DOHH2 (cell line): ENCODE data around the gene GRIA3.

Experiments used
- EZH2phosphoT487 ChIP-seq: fragments of 200-600 bp; sonication (generic); IDR thresholded peaks from 2 replicates; pipeline ENCODE4 v1.6.1; 2017; ENCODE audit warnings: borderline replicate concordance, mild to moderate bottlenecking, antibody characterized with exemption, low read length, moderate library complexity, mixed read lengths
- TF ChIP-seq, protein P1 (sequence below): fragments of 200-600 bp; sonication (generic); IDR thresholded peaks from one replicate; pipeline ENCODE4 v1.5.1; 2014; ENCODE audit warnings: antibody characterized with exemption, mild to moderate bottlenecking, low read depth, low read length; ENCODE audit not compliant: poor library complexity, severe bottlenecking

DNA sequence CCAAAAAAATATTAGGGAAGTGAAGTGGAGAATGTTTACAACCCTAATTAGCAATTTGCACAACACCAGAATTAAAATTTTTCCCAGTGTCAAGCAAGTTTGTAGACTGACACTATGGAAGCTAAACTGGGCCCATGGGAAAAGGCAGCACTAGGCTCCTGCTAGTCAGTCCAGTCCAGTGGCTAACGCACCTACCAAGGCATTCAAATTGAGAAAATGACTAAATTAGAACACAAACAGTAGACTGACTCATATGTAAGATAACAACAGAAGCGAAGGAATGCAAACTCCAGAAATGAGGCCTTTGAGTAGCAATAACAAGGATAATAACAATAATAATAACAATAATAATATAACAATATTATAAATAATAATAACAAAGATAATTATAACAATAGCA is 90.7 kb downstream of the GRIA3 start:
- TF ChIP-seq, protein P1, sequence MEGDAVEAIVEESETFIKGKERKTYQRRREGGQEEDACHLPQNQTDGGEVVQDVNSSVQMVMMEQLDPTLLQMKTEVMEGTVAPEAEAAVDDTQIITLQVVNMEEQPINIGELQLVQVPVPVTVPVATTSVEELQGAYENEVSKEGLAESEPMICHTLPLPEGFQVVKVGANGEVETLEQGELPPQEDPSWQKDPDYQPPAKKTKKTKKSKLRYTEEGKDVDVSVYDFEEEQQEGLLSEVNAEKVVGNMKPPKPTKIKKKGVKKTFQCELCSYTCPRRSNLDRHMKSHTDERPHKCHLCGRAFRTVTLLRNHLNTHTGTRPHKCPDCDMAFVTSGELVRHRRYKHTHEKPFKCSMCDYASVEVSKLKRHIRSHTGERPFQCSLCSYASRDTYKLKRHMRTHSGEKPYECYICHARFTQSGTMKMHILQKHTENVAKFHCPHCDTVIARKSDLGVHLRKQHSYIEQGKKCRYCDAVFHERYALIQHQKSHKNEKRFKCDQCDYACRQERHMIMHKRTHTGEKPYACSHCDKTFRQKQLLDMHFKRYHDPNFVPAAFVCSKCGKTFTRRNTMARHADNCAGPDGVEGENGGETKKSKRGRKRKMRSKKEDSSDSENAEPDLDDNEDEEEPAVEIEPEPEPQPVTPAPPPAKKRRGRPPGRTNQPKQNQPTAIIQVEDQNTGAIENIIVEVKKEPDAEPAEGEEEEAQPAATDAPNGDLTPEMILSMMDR, result no peak
- TF ChIP-seq EZH2phosphoT487, result no peak
